Measurements from ENCODE around the gene KRTAP5-8.
"Not testable (repeated sequence)": the region's sequence is repeated elsewhere in the genome, so short reads cannot be mapped to it uniquely, and the experiment has no call there.

Gene KRTAP5-8

GRCh38 chr11:71532036-71532610, 5.7 kb upstream of the KRTAP5-8 start:
- Histone ChIP-seq H3K27me3 (ENCODE audit: insufficient read depth, low read length, poor library complexity) (no peaks in the 10 kb centered on the region), H3K4me1 (ENCODE audit: insufficient read depth, low read length) (no peaks in the 10 kb centered on the region), H3K4me3 (ENCODE audit: low read depth in 1 of 2, low read length in 2 of 2) (no peak overlapping the region), H2AFZ (ENCODE audit: low read depth, low read length) (no peak overlapping the region), H3K27ac (ENCODE audit: low read length) (no peak overlapping the region), H3K79me2 (ENCODE audit: insufficient read depth, low read length) (no peaks in the 10 kb centered on the region), H4K20me1 (ENCODE audit: insufficient read depth, low read length) (no peaks in the 10 kb centered on the region), H3K9ac (ENCODE audit: low read depth, low read length) (no peak overlapping the region), H3K9me3 (ENCODE audit: insufficient read depth, low read length, severe bottlenecking) (no peaks in the 10 kb centered on the region), H3K36me3 (ENCODE audit: insufficient read depth, low read length) (no peaks in the 10 kb centered on the region), H3K4me2 (ENCODE audit: insufficient read depth, low read length) (no peak overlapping the region)
- DNase-seq = no peak
- ATAC-seq (ENCODE audit: insufficient read depth, low read depth) = no peak
- TF ChIP-seq, protein P1, sequence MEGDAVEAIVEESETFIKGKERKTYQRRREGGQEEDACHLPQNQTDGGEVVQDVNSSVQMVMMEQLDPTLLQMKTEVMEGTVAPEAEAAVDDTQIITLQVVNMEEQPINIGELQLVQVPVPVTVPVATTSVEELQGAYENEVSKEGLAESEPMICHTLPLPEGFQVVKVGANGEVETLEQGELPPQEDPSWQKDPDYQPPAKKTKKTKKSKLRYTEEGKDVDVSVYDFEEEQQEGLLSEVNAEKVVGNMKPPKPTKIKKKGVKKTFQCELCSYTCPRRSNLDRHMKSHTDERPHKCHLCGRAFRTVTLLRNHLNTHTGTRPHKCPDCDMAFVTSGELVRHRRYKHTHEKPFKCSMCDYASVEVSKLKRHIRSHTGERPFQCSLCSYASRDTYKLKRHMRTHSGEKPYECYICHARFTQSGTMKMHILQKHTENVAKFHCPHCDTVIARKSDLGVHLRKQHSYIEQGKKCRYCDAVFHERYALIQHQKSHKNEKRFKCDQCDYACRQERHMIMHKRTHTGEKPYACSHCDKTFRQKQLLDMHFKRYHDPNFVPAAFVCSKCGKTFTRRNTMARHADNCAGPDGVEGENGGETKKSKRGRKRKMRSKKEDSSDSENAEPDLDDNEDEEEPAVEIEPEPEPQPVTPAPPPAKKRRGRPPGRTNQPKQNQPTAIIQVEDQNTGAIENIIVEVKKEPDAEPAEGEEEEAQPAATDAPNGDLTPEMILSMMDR (IDR thresholded peaks at IDR 0.05; ENCODE audit: borderline replicate concordance, extremely low read depth, low read length, poor library complexity, severe bottlenecking) = no peak
- no peak for TF ChIP-seq EZH2 (IDR thresholded peaks at IDR 0.05; ENCODE audit: borderline replicate concordance, low read depth, low read length, severe bottlenecking)

DNA sequence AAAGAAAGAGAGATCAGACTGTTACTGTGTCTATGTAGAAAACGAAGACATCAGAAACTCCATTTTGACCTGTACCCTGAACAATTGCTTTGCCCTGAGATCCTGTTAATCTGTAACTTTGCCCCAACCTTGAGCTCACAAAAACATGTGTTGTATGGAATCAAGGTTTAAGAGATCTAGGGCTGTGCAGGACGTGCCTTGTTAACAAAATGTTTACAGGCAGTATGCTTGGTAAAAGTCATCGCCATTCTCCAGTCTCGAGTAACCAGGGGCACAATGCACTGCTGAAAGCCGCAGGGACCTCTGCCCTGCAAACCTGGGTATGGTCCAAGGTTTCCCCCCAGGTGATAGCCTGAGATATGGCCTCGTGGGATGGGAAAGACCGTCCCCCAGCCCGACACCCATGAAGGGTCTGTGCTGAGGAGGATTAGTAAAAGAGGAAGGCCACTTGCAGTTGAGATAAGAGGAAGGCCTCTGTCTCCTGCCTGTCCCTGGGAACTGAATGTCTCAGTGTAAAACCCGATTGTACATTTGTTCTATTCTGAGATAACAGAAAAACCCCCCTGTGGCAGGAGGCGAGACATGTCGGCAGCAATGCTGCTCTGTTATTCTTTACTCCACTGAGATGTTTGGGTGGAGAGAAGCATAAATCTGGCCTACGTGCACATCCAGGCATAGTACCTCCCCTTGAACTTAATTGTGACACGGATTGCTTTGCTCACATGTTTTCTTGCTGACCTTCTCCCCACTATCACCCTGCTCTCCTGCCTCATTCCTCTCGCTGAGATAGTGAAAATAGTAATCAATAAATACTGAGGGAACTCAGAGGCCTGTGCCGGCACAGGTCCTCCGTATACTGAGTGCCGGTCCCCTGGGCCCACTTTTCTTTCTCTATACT, 2.9 kb upstream of the KRTAP5-8 start:
- not testable (repeated sequence) for H3K36me3 ChIP-seq (ENCODE audit: insufficient read depth, low read length); H3K4me1 ChIP-seq (ENCODE audit: insufficient read depth, low read length); H3K27ac ChIP-seq (ENCODE audit: low read length); H3K9ac ChIP-seq (ENCODE audit: low read depth, low read length); H4K20me1 ChIP-seq (ENCODE audit: insufficient read depth, low read length); H3K9me3 ChIP-seq (ENCODE audit: insufficient read depth, low read length, severe bottlenecking); H3K4me2 ChIP-seq (ENCODE audit: insufficient read depth, low read length); H3K4me3 ChIP-seq (ENCODE audit: low read depth in 1 of 2, low read length in 2 of 2); H2AFZ ChIP-seq (ENCODE audit: low read depth, low read length); ATAC-seq (ENCODE audit: insufficient read depth, low read depth); H3K79me2 ChIP-seq (ENCODE audit: insufficient read depth, low read length); H3K27me3 ChIP-seq (ENCODE audit: insufficient read depth, low read length, poor library complexity); DNase-seq

- Histone ChIP-seq H3K27me3 (ENCODE audit: insufficient read depth, low read length, poor library complexity) (no peaks in the 10 kb centered on the region), H3K4me1 (ENCODE audit: insufficient read depth, low read length) (no peaks in the 10 kb centered on the region), H3K4me3 (ENCODE audit: low read depth in 1 of 2, low read length in 2 of 2) (no peak overlapping the region), H3K4me2 (ENCODE audit: insufficient read depth, low read length) (no peak overlapping the region), H3K9me3 (ENCODE audit: insufficient read depth, low read length, severe bottlenecking) (no peaks in the 10 kb centered on the region), H3K79me2 (ENCODE audit: insufficient read depth, low read length) (no peaks in the 10 kb centered on the region), H3K36me3 (ENCODE audit: insufficient read depth, low read length) (no peaks in the 10 kb centered on the region), H4K20me1 (ENCODE audit: insufficient read depth, low read length) (no peaks in the 10 kb centered on the region), H3K27ac (ENCODE audit: low read length) (no peak overlapping the region), H2AFZ (ENCODE audit: low read depth, low read length) (no peak overlapping the region), H3K9ac (ENCODE audit: low read depth, low read length) (no peak overlapping the region)
- no peak for ATAC-seq (ENCODE audit: insufficient read depth, low read depth)
- DNase-seq = no peak
- no peak for TF ChIP-seq EZH2 (IDR thresholded peaks at IDR 0.05; ENCODE audit: borderline replicate concordance, low read depth, low read length, severe bottlenecking)
- TF ChIP-seq, protein P1 (IDR thresholded peaks at IDR 0.05; ENCODE audit: borderline replicate concordance, extremely low read depth, low read length, poor library complexity, severe bottlenecking) = no peak
These were observed 2.0 kb upstream of the KRTAP5-8 start for GRCh38 chr11:71535825-71536224.

DNA sequence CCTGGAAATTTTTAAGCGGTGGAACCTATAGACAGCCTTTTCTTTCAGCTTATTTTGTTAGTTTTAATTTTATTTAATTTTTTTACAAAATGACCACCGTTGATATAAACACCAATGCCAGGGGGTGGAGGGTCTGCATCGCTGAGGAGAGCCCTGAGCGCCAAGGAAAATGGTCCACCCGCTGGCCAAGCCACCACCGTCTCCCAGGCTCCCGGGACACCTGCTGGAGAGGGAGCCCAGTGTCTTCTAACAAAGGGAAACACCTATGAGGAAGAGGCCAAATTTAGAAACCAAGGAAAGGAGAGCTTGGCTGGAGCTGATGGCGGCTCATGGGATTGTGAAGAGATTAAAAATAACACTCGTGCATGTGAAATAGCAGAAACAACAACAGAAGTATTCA, 288 bp upstream of the KRTAP5-8 start:
- DNase-seq (no peak), ATAC-seq (ENCODE audit: insufficient read depth, low read depth) (no peak)
- H3K4me2 ChIP-seq (ENCODE audit: insufficient read depth, low read length) = no peak overlapping the region

More for the DNA sequence above, 288 bp upstream of the KRTAP5-8 start:
- no peaks in the 10 kb centered on the region for H3K79me2 ChIP-seq (ENCODE audit: insufficient read depth, low read length)
- no peaks in the 10 kb centered on the region for H3K9me3 ChIP-seq (ENCODE audit: insufficient read depth, low read length, severe bottlenecking)
- no peak overlapping the region for H3K9ac ChIP-seq (ENCODE audit: low read depth, low read length)
- H3K36me3 ChIP-seq (ENCODE audit: insufficient read depth, low read length) = no peaks in the 10 kb centered on the region
- no peak overlapping the region for H3K27ac ChIP-seq (ENCODE audit: low read length)
- no peaks in the 10 kb centered on the region for H3K4me1 ChIP-seq (ENCODE audit: insufficient read depth, low read length)
- no peak overlapping the region for H3K4me3 ChIP-seq (ENCODE audit: low read depth in 1 of 2, low read length in 2 of 2)
- no peaks in the 10 kb centered on the region for H3K27me3 ChIP-seq (ENCODE audit: insufficient read depth, low read length, poor library complexity)
- no peaks in the 10 kb centered on the region for H4K20me1 ChIP-seq (ENCODE audit: insufficient read depth, low read length)
- no peak overlapping the region for H2AFZ ChIP-seq (ENCODE audit: low read depth, low read length)
- no peak for TF ChIP-seq EZH2 (IDR thresholded peaks at IDR 0.05; ENCODE audit: borderline replicate concordance, low read depth, low read length, severe bottlenecking)
- TF ChIP-seq, protein P1 (IDR thresholded peaks at IDR 0.05; ENCODE audit: borderline replicate concordance, extremely low read depth, low read length, poor library complexity, severe bottlenecking) = no peak
